ENCODE data around the gene FOXA1. TPM values are rescaled to one million over a fixed set of nuclear protein-coding genes. Genes with fewer than 3 reads are reported as not detected.

FOXA1 gene
- total and polyA plus RNA-seq, 2 of the 8 experiments (the other 6 are each of a cell fraction or from before 2014, with no cell fraction given): 0.08 to 0.20 TPM

DNA sequence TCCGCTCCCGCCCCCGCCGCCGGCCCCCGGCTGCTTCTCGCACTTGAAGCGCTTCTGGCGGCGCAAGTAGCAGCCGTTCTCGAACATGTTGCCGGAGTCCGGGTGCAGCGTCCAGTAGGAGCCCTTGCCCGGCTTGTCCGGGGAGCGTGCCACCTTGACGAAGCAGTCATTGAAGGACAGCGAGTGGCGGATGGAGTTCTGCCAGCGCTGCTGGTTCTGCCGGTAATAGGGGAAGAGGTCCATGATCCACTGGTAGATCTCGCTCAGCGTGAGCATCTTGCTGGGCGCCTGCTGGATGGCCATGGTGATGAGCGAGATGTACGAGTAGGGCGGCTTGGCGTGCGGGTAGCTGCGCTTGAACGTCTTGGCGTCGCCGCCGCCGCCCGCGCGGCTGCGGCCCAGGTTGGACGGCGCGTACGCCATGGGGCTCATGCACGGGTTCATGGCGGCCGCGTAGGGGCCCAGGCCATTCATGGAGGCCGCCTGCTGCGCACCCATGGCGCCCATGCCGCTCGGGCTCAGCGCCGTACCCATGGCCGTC is 3.0 kb downstream of the FOXA1 start (continued):
- TF ChIP-seq KDM4A (IDR thresholded peaks at IDR 0.05; ENCODE audit: low read depth, low read length, severe bottlenecking) (peak; percentile 41), CTBP2 (IDR thresholded peaks at IDR 0.05; ENCODE audit: borderline replicate concordance, insufficient read depth, insufficient read length, low read length) (no peak), HDAC6 (IDR thresholded peaks at IDR 0.05; ENCODE audit: low read depth, low read length) (no peak), BACH1 (IDR thresholded peaks at IDR 0.05; ENCODE audit: low read length) (no peak), YY1 (IDR thresholded peaks at IDR 0.05; ENCODE audit: low read depth, low read length) (peak; percentile 34; the same call in 1 of the 2 replicates), HDAC2 (IDR thresholded peaks at IDR 0.05; ENCODE audit: borderline replicate concordance in 1 of 2, low read depth in 2 of 2, low read length in 2 of 2) (no peak), POLR2A (IDR thresholded peaks at IDR 0.05; ENCODE audit: control extremely low read depth in 1 of 2, low read depth in 2 of 2, low read length in 2 of 2) (no peak), TAF1 (IDR thresholded peaks at IDR 0.05; ENCODE audit: low read depth, low read length) (no peak), SIRT6 (IDR thresholded peaks at IDR 0.05; ENCODE audit: low read length) (no peak)
- TF ChIP-seq, protein P1, sequence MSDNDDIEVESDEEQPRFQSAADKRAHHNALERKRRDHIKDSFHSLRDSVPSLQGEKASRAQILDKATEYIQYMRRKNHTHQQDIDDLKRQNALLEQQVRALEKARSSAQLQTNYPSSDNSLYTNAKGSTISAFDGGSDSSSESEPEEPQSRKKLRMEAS (IDR thresholded peaks at IDR 0.05): peak; percentile 38
- TF ChIP-seq, protein P2, sequence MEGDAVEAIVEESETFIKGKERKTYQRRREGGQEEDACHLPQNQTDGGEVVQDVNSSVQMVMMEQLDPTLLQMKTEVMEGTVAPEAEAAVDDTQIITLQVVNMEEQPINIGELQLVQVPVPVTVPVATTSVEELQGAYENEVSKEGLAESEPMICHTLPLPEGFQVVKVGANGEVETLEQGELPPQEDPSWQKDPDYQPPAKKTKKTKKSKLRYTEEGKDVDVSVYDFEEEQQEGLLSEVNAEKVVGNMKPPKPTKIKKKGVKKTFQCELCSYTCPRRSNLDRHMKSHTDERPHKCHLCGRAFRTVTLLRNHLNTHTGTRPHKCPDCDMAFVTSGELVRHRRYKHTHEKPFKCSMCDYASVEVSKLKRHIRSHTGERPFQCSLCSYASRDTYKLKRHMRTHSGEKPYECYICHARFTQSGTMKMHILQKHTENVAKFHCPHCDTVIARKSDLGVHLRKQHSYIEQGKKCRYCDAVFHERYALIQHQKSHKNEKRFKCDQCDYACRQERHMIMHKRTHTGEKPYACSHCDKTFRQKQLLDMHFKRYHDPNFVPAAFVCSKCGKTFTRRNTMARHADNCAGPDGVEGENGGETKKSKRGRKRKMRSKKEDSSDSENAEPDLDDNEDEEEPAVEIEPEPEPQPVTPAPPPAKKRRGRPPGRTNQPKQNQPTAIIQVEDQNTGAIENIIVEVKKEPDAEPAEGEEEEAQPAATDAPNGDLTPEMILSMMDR (IDR thresholded peaks at IDR 0.05; ENCODE audit: control extremely low read depth in 1 of 3, insufficient read depth in 1 of 3, low read depth in 1 of 3, low read length in 3 of 3): no peak
